ENCODE measurements around the gene SBF1. TPM values are rescaled to one million over a fixed set of nuclear protein-coding genes. Genes with fewer than 3 reads are reported as not detected.

The SBF1 gene
- total and polyA plus RNA-seq, 2 experiments from 2014 or later, result 25.2 to 92.0 TPM

DNA sequence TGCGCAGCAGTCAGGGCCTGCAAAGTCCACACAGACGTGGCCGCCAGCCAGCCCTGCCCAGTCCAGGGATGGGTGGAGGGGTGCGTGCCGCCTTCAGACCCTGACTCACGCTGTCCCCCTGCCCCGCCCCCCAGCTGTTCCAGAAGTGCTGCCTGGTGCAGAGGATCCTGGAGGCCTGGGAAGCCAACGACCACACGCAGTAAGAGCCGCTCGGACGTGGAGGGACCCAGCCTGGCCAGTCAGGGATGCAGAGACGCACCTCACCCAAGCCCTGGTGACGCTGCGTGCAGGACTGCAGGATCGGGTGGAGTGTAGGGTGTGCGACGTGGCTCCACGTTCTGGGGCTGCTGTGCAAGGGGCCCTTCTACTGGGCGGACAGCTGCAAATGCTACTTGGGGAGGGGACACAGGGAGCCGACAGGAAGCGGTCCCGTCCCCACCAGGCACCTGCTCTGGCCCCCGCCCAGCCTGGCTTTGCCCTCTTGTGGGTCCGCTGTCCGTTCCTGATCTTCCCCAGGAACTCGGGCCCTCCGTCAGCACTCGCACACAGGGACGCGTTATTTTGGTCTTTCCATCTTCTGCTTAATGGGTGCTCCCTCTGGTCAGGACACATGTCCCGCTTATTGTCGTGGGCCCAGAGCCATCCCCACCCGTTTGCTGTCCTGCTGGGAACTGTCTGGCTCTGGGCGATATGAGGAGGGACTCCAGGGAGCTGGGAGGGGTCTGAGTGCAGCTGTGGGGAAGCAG is 42.5 kb downstream of the SBF1 start:
- Histone ChIP-seq H3K9ac (no peak overlapping the region), H3K27ac (no peak overlapping the region), H3K79me2 (ENCODE audit: insufficient read depth) (peaks cover 15% of the 10 kb centered on the region; the same call in 1 of the 2 replicates), H3F3A (ENCODE audit: insufficient read depth) (no peaks in the 10 kb centered on the region), H3K36me3 (ENCODE audit: low read depth) (peaks cover 8% of the 10 kb centered on the region), H3K9me3 (ENCODE audit: low read depth) (no peaks in the 10 kb centered on the region), H3K4me2 (ENCODE audit: unreplicated experiment) (no peak overlapping the region), H4K20me1 (ENCODE audit: insufficient read depth) (no peaks in the 10 kb centered on the region), H3K4me1 (ENCODE audit: insufficient read depth) (no peaks in the 10 kb centered on the region), H3K9me2 (ENCODE audit: insufficient read depth) (no peaks in the 10 kb centered on the region), H3K27me3 (replicated peaks; ENCODE audit: insufficient read depth) (no peaks in the 10 kb centered on the region), H2AFZ (no peak overlapping the region), H3K4me3 (no peak overlapping the region)
- WGBS, 2 experiments (ENCODE audit: low coverage in 1 of 2, low lambda C conversion rate in 2 of 2, missing lambda C conversion rate in 2 of 2), result 95 to 97% methylated on average over 31 to 33 of the region's 35 CpGs
- in situ Hi-C loops (cut with MboI), result no loop called here
- DNase-seq, result no peak
- TF ChIP-seq EZH2phosphoT487 (IDR thresholded peaks at IDR 0.05; ENCODE audit: insufficient read depth, low read depth) (no peak), EZH2 (IDR thresholded peaks at IDR 0.05; ENCODE audit: insufficient read depth, poor library complexity, severe bottlenecking) (no peak)

DNA sequence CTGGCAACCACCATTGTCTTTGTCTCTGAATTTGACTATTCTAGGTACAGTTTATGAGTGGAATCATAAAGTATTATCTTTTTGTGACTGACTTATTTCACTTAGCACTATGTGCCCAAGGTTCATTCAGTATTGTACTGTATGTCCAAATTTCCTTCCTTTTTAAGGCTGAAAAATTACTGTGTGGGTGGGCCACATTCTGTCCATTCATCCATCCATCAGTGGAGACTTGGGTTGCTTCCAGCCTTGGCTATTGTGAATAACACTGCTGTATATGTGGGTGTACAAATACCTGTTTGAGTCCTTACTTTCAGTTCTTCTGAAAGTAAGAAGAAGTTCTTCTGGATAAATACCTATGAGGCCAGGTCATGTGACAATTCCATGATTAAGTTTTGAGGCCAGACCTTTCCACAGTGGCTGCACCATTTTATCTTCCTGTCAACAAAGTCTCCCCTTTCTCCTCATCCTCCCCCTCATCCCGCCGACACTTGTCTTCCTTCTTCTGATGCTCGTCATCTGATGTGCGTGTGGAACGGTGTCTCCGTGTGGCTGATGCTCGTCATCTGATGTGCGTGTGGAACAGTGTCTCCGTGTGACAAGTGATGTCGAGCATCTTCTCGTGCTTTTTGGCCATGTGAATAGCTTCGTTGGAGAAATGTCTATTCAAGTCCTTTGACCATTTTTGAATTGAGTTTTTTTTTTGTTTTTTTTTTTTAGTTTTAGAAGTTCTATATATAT is 49.5 kb downstream of the SBF1 start:
- DNase-seq, result no peak
- H3K4me2 ChIP-seq (ENCODE audit: unreplicated experiment), result no peak overlapping the region
- no peaks in the 10 kb centered on the region for H3K27me3 ChIP-seq (replicated peaks; ENCODE audit: insufficient read depth)
- H3K9ac ChIP-seq, result no peak overlapping the region
- H2AFZ ChIP-seq, result no peak overlapping the region
- H3K4me3 ChIP-seq, result no peak overlapping the region
- H3K9me2 ChIP-seq (ENCODE audit: insufficient read depth), result no peaks in the 10 kb centered on the region
- 95 to 96% methylated on average over 12 of the region's 12 CpGs for WGBS, 2 experiments (ENCODE audit: low coverage in 1 of 2, low lambda C conversion rate in 2 of 2, missing lambda C conversion rate in 2 of 2)
- H3K4me1 ChIP-seq (ENCODE audit: insufficient read depth), result no peaks in the 10 kb centered on the region
- no peak overlapping the region for H3K27ac ChIP-seq
- H3K36me3 ChIP-seq (ENCODE audit: low read depth), result peaks cover 16% of the 10 kb centered on the region
- in situ Hi-C loops (cut with MboI), result no loop called here
- peaks cover 15% of the 10 kb centered on the region; the same call in 1 of the 2 replicates for H3K79me2 ChIP-seq (ENCODE audit: insufficient read depth)
- H3K9me3 ChIP-seq (ENCODE audit: low read depth), result no peaks in the 10 kb centered on the region
- no peaks in the 10 kb centered on the region for H4K20me1 ChIP-seq (ENCODE audit: insufficient read depth)
- TF ChIP-seq EZH2phosphoT487 (IDR thresholded peaks at IDR 0.05; ENCODE audit: insufficient read depth, low read depth) (no peak), EZH2 (IDR thresholded peaks at IDR 0.05; ENCODE audit: insufficient read depth, poor library complexity, severe bottlenecking) (no peak)
- H3F3A ChIP-seq (ENCODE audit: insufficient read depth), result 0 out of 2 replicates have a peak, but pooled peaks cover 4% of the 10 kb centered on the region

GRCh38 chr22:50423956-50424355 is 50.9 kb downstream of the SBF1 start:
- in situ Hi-C loops (cut with MboI), result no loop called here
- Histone ChIP-seq H3K27me3 (replicated peaks; ENCODE audit: insufficient read depth) (no peaks in the 10 kb centered on the region), H2AFZ (no peak overlapping the region)

GRCh38 chr22:50422961-50423815 is 51.6 kb downstream of the SBF1 start:
- Histone ChIP-seq H3K4me3 (no peak overlapping the region), H3K27me3 (replicated peaks; ENCODE audit: insufficient read depth) (no peaks in the 10 kb centered on the region), H3F3A (ENCODE audit: insufficient read depth) (0 out of 2 replicates have a peak, but pooled peaks cover 4% of the 10 kb centered on the region), H3K9ac (no peak overlapping the region), H3K9me3 (ENCODE audit: low read depth) (no peaks in the 10 kb centered on the region), H3K4me2 (ENCODE audit: unreplicated experiment) (no peak overlapping the region), H3K79me2 (ENCODE audit: insufficient read depth) (0 out of 2 replicates have a peak, but pooled peaks cover 2% of the 10 kb centered on the region), H3K27ac (no peak overlapping the region), H3K4me1 (ENCODE audit: insufficient read depth) (no peaks in the 10 kb centered on the region), H2AFZ (no peak overlapping the region), H3K9me2 (ENCODE audit: insufficient read depth) (no peaks in the 10 kb centered on the region), H4K20me1 (ENCODE audit: insufficient read depth) (no peaks in the 10 kb centered on the region), H3K36me3 (ENCODE audit: low read depth) (peaks cover 9% of the 10 kb centered on the region)
- TF ChIP-seq EZH2phosphoT487 (IDR thresholded peaks at IDR 0.05; ENCODE audit: insufficient read depth, low read depth) (no peak), EZH2 (IDR thresholded peaks at IDR 0.05; ENCODE audit: insufficient read depth, poor library complexity, severe bottlenecking) (no peak)
- in situ Hi-C loops (cut with MboI), result no loop called here
- DNase-seq, result no peak
- 93 to 96% methylated on average over 21 of the region's 21 CpGs for WGBS, 2 experiments (ENCODE audit: low coverage in 1 of 2, low lambda C conversion rate in 2 of 2, missing lambda C conversion rate in 2 of 2)

More at GRCh38 chr22:50423956-50424355, 50.9 kb downstream of the SBF1 start:
- 88 to 96% methylated on average over 11 to 14 of the region's 14 CpGs for WGBS, 2 experiments (ENCODE audit: low coverage in 1 of 2, low lambda C conversion rate in 2 of 2, missing lambda C conversion rate in 2 of 2)
- Histone ChIP-seq H3K4me3 (no peak overlapping the region), H4K20me1 (ENCODE audit: insufficient read depth) (no peaks in the 10 kb centered on the region), H3K36me3 (ENCODE audit: low read depth) (peaks cover 9% of the 10 kb centered on the region), H3K9ac (no peak overlapping the region), H3F3A (ENCODE audit: insufficient read depth) (0 out of 2 replicates have a peak, but pooled peaks cover 4% of the 10 kb centered on the region), H3K79me2 (ENCODE audit: insufficient read depth) (peaks cover 9% of the 10 kb centered on the region; the same call in 1 of the 2 replicates), H3K4me1 (ENCODE audit: insufficient read depth) (no peaks in the 10 kb centered on the region), H3K9me2 (ENCODE audit: insufficient read depth) (no peaks in the 10 kb centered on the region), H3K4me2 (ENCODE audit: unreplicated experiment) (no peak overlapping the region), H3K27ac (no peak overlapping the region), H3K9me3 (ENCODE audit: low read depth) (no peaks in the 10 kb centered on the region)
- no peak for TF ChIP-seq EZH2phosphoT487 (IDR thresholded peaks at IDR 0.05; ENCODE audit: insufficient read depth, low read depth)
- no peak for TF ChIP-seq EZH2 (IDR thresholded peaks at IDR 0.05; ENCODE audit: insufficient read depth, poor library complexity, severe bottlenecking)
- DNase-seq, result no peak

Measured in GM23248 (cell line).